GM18909 (cell line): Measurements from ENCODE around the gene KRT13.

Experiments used
- ATAC-seq: cut with Tn5 transposase; IDR thresholded peaks from one replicate; pipeline ENCODE4 v1.9.1; 2021; ENCODE audit warnings: mild to moderate bottlenecking; ENCODE audit not compliant: unreplicated experiment, poor library complexity

KRT13 gene

GRCh38 chr17:41538565-41538991, 33.2 kb upstream of the KRT13 start:
- no peak for ATAC-seq

- no peak for ATAC-seq
These were observed 32.6 kb upstream of the KRT13 start for GRCh38 chr17:41537990-41538389.

- ATAC-seq = no peak
These were observed 32.2 kb upstream of the KRT13 start for GRCh38 chr17:41537614-41537954.

- ATAC-seq = no peak
These were observed 31.6 kb upstream of the KRT13 start for GRCh38 chr17:41536741-41537613.

- ATAC-seq = no peak
These were observed 30.5 kb upstream of the KRT13 start for GRCh38 chr17:41535764-41536481.

- no peak for ATAC-seq
These were observed 29.6 kb upstream of the KRT13 start for GRCh38 chr17:41534899-41535546.

GRCh38 chr17:41533613-41534012, 28.2 kb upstream of the KRT13 start:
- no peak for ATAC-seq

- ATAC-seq = no peak
These were observed 27.6 kb upstream of the KRT13 start for GRCh38 chr17:41532947-41533570.

GRCh38 chr17:41531993-41532392, 26.6 kb upstream of the KRT13 start:
- ATAC-seq = no peak

GRCh38 chr17:41530062-41531048, 24.9 kb upstream of the KRT13 start:
- no peak for ATAC-seq

GRCh38 chr17:41529491-41529915, 24.1 kb upstream of the KRT13 start:
- ATAC-seq = no peak

- no peak for ATAC-seq
These were observed 23.5 kb upstream of the KRT13 start for GRCh38 chr17:41528959-41529353.

- no peak for ATAC-seq
These were observed 21.9 kb upstream of the KRT13 start for GRCh38 chr17:41527063-41528023.

GRCh38 chr17:41524261-41524660, 18.8 kb upstream of the KRT13 start:
- no peak for ATAC-seq

- ATAC-seq = no peak
These were observed 18.4 kb upstream of the KRT13 start for GRCh38 chr17:41523787-41524186.

- no peak for ATAC-seq
These were observed 17.8 kb upstream of the KRT13 start for GRCh38 chr17:41523225-41523593.

GRCh38 chr17:41522301-41523224, 17.2 kb upstream of the KRT13 start:
- no peak for ATAC-seq
